H7 (cell line): ENCODE results near the gene NPC2. TPM values are rescaled to one million over a fixed set of nuclear protein-coding genes. Genes with fewer than 3 reads are reported as not detected.
A peak's percentile ranks its signal among the peaks of the same experiment; 100 is the strongest.

ENCODE experiments used
- DNase-seq: peaks from one replicate; pipeline ENCODE4 v3.0.0; 2012
- H3K27me3 ChIP-seq: 2 replicates; pipeline ENCODE4 v1.6.0; 2011; ENCODE audit warnings: mild to moderate bottlenecking, low read length; ENCODE audit not compliant: control insufficient read depth, insufficient read depth
- H3K36me3 ChIP-seq: replicated peaks from 2 replicates; pipeline ENCODE4 v1.5.1; 2011; ENCODE audit warnings: low read length; ENCODE audit not compliant: control insufficient read depth, insufficient read depth
- H3K4me3 ChIP-seq: 2 replicates; pipeline ENCODE4 v1.5.1; 2011; ENCODE audit warnings: low read depth, mild to moderate bottlenecking, control low read depth, low read length, moderate library complexity; ENCODE audit not compliant: insufficient read depth
- total RNA-seq: library from RNA; depleted of rRNA; stranded (reverse); fragments of >200 nt; shearing (Covaris generic); gene quantifications from 2 replicates; pipeline ENCODE4 v1.2.3, GENCODE V29; 2014

Gene NPC2
- total RNA-seq, 1 experiment from 2014 or later: 156 TPM

- Histone ChIP-seq H3K4me3 (no peak overlapping the region), H3K36me3 (no peaks in the 10 kb centered on the region), H3K27me3 (no peaks in the 10 kb centered on the region)
- peak; percentile 72 for DNase-seq
Observed at GRCh38 chr14:74502236-74503019, 9.3 kb upstream of the NPC2 start.

- no peak for DNase-seq
- H3K27me3 ChIP-seq: no peaks in the 10 kb centered on the region
- H3K4me3 ChIP-seq: no peak overlapping the region
- no peaks in the 10 kb centered on the region for H3K36me3 ChIP-seq
Observed at GRCh38 chr14:74501691-74502090, 8.6 kb upstream of the NPC2 start.

- Histone ChIP-seq H3K4me3 (no peak overlapping the region), H3K27me3 (no peaks in the 10 kb centered on the region), H3K36me3 (peaks cover 1% of the 10 kb centered on the region; the same call in 1 of the 2 replicates)
- peak; percentile 88 for DNase-seq
Observed at GRCh38 chr14:74501135-74501614, 8.1 kb upstream of the NPC2 start.

GRCh38 chr14:74500417-74501134 is 7.5 kb upstream of the NPC2 start:
- no peaks in the 10 kb centered on the region for H3K27me3 ChIP-seq
- DNase-seq: peak; percentile 72
- H3K4me3 ChIP-seq: no peak overlapping the region
- H3K36me3 ChIP-seq: peaks cover 1% of the 10 kb centered on the region; the same call in 1 of the 2 replicates

- DNase-seq: no peak
- H3K4me3 ChIP-seq: no peak overlapping the region
- no peaks in the 10 kb centered on the region for H3K27me3 ChIP-seq
- H3K36me3 ChIP-seq: peaks cover 1% of the 10 kb centered on the region
Observed at GRCh38 chr14:74495356-74495755, 2.3 kb upstream of the NPC2 start.

GRCh38 chr14:74493343-74494261 is 497 bp upstream of the NPC2 start, which contains the start of gene ISCA2:
ISCA2 (plus strand) TSS chr14:74493765; CDS start chr14:74493775, 10 bp downstream.
- Histone ChIP-seq H3K27me3 (no peaks in the 10 kb centered on the region), H3K36me3 (peaks cover 1% of the 10 kb centered on the region), H3K4me3 (peak within 1 kb of the TSS; percentile 97)
- DNase-seq: peak; percentile 99

- no peaks in the 10 kb centered on the region for H3K27me3 ChIP-seq
- peak overlapping the region; percentile 67 for H3K4me3 ChIP-seq
- peaks cover 1% of the 10 kb centered on the region for H3K36me3 ChIP-seq
- peak; percentile 39 for DNase-seq
Observed at GRCh38 chr14:74491956-74492775, 939 bp downstream of the NPC2 start.

GRCh38 chr14:74490486-74490885 is 2.6 kb downstream of the NPC2 start:
- Histone ChIP-seq H3K4me3 (no peak overlapping the region), H3K36me3 (peaks cover 5% of the 10 kb centered on the region), H3K27me3 (no peaks in the 10 kb centered on the region)
- DNase-seq: no peak

GRCh38 chr14:74488786-74489397 is 4.2 kb downstream of the NPC2 start:
- Histone ChIP-seq H3K4me3 (no peak overlapping the region), H3K36me3 (peaks cover 5% of the 10 kb centered on the region), H3K27me3 (no peaks in the 10 kb centered on the region)
- no peak for DNase-seq

GRCh38 chr14:74486164-74486563 is 6.9 kb downstream of the NPC2 start:
- Histone ChIP-seq H3K36me3 (peaks cover 15% of the 10 kb centered on the region), H3K4me3 (no peak overlapping the region)
- DNase-seq: no peak

GRCh38 chr14:74483321-74483720 is 9.8 kb downstream of the NPC2 start:
- no peak for DNase-seq
- Histone ChIP-seq H3K4me3 (no peak overlapping the region), H3K36me3 (peaks cover 18% of the 10 kb centered on the region), H3K27me3 (no peaks in the 10 kb centered on the region)

More at GRCh38 chr14:74486164-74486563, 6.9 kb downstream of the NPC2 start:
- no peaks in the 10 kb centered on the region for H3K27me3 ChIP-seq

- no peak for DNase-seq
- Histone ChIP-seq H3K27me3 (no peaks in the 10 kb centered on the region), H3K36me3 (peaks cover 18% of the 10 kb centered on the region), H3K4me3 (no peak overlapping the region)
Observed at GRCh38 chr14:74482571-74482970, 10.5 kb downstream of the NPC2 start.

- no peak for DNase-seq
- Histone ChIP-seq H3K4me3 (no peak overlapping the region), H3K27me3 (no peaks in the 10 kb centered on the region), H3K36me3 (peaks cover 15% of the 10 kb centered on the region)
Observed at GRCh38 chr14:74480046-74480445, 13.1 kb downstream of the NPC2 start.
